IPS-18a (cell line): ENCODE data around the gene GRID1.

Experiments used
- H3K27ac ChIP-seq: one replicate; pipeline ENCODE4 v1.5.1; 2013; ENCODE audit warnings: low read length
- H3K27me3 ChIP-seq: one replicate; pipeline ENCODE4 v1.6.1; 2013; ENCODE audit warnings: mild to moderate bottlenecking, low read length; ENCODE audit not compliant: control insufficient read depth, insufficient read depth
- H3K36me3 ChIP-seq: one replicate; pipeline ENCODE4 v1.6.1; 2013; ENCODE audit warnings: low read depth, low read length; ENCODE audit not compliant: control insufficient read depth
- H3K4me1 ChIP-seq: one replicate; pipeline ENCODE4 v1.6.1; 2013; ENCODE audit warnings: low read depth, low read length; ENCODE audit not compliant: control insufficient read depth
- H3K4me3 ChIP-seq: one replicate; pipeline ENCODE4 v1.5.1; 2013; ENCODE audit warnings: low read length
- H3K9ac ChIP-seq: one replicate; pipeline ENCODE4 v1.6.1; 2013; ENCODE audit warnings: mild to moderate bottlenecking, low read length, moderate library complexity
- H3K9me3 ChIP-seq: one replicate; pipeline ENCODE4 v1.6.1; 2013; ENCODE audit warnings: low read depth, low read length; ENCODE audit not compliant: control insufficient read depth

GRID1 gene

DNA sequence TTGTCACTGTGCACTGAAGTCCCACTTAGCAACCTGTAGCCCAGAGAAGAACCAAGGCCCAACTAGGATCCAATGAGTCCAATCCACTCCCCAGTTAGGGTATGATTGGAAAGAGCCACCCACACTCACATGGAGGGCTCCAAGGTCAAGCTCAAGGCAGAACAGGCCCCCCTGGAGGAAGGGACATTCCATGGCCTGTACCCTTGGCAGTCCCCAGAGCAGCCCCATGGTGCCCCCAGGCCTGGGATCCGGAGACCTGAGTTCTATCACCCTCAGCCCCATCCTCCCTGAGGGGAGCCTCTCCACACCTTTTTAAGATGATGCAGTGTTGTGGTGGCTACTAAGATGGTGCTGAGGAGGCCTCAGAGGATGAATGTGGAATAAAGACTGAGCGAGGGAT, 231.4 kb downstream of the GRID1 start:
- Histone ChIP-seq H3K9me3 (no peaks in the 10 kb centered on the region), H3K4me1 (no peaks in the 10 kb centered on the region), H3K27me3 (no peaks in the 10 kb centered on the region), H3K36me3 (no peaks in the 10 kb centered on the region), H3K9ac (no peak overlapping the region), H3K4me3 (no peak overlapping the region), H3K27ac (no peak overlapping the region)

GRCh38 chr10:86130737-86131475, 235.7 kb downstream of the GRID1 start:
- H3K9me3 ChIP-seq = no peaks in the 10 kb centered on the region
- no peaks in the 10 kb centered on the region for H3K27me3 ChIP-seq
- no peak overlapping the region for H3K4me3 ChIP-seq
- no peaks in the 10 kb centered on the region for H3K4me1 ChIP-seq
- H3K9ac ChIP-seq = no peak overlapping the region
- no peak overlapping the region for H3K27ac ChIP-seq
- H3K36me3 ChIP-seq = no peaks in the 10 kb centered on the region

DNA sequence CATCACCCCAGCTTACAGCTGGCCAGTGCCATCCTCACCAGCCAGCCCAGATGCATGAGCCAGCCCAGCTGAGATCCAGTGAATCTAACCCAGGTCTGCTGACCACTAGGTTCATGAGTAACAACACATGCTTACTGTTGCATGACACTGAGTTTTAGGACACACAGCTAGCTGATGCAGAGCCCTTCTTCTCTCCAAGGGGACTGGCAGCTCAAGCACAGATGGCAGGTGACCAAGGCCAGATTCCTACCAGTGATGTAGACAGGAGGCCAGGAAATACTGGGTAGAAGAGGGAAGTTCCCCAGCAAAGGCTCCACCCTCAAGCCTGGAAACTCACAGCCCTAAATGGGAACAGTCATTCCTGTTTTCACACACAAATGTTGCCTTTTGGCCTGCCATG, 236.6 kb downstream of the GRID1 start:
- no peaks in the 10 kb centered on the region for H3K9me3 ChIP-seq
- H3K9ac ChIP-seq = no peak overlapping the region
- H3K27ac ChIP-seq = no peak overlapping the region
- no peaks in the 10 kb centered on the region for H3K36me3 ChIP-seq
- no peaks in the 10 kb centered on the region for H3K4me1 ChIP-seq
- no peaks in the 10 kb centered on the region for H3K27me3 ChIP-seq
- H3K4me3 ChIP-seq = no peak overlapping the region

DNA sequence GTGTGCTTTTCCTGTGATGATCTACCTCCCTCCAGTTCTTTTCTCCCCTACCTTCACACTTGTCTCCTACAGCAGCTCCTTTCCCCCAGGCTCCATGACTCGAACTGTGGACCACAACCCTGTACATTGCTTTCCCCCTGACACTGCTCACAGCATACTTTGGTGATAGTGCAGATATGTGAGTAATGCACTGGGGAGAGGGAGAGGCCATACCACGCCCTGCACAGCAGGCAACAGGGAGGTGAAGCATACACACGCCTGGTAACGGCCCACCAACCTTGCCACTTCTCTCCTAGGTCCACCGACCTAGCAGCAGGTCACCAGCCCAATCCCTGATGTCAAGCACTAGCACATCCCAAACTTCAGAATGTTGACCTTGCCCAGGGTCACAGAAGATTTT, 238.2 kb downstream of the GRID1 start:
- H3K4me3 ChIP-seq = no peak overlapping the region
- no peaks in the 10 kb centered on the region for H3K9me3 ChIP-seq
- H3K4me1 ChIP-seq = no peaks in the 10 kb centered on the region
- no peak overlapping the region for H3K27ac ChIP-seq
- H3K9ac ChIP-seq = no peak overlapping the region
- H3K27me3 ChIP-seq = no peaks in the 10 kb centered on the region
- H3K36me3 ChIP-seq = no peaks in the 10 kb centered on the region

DNA sequence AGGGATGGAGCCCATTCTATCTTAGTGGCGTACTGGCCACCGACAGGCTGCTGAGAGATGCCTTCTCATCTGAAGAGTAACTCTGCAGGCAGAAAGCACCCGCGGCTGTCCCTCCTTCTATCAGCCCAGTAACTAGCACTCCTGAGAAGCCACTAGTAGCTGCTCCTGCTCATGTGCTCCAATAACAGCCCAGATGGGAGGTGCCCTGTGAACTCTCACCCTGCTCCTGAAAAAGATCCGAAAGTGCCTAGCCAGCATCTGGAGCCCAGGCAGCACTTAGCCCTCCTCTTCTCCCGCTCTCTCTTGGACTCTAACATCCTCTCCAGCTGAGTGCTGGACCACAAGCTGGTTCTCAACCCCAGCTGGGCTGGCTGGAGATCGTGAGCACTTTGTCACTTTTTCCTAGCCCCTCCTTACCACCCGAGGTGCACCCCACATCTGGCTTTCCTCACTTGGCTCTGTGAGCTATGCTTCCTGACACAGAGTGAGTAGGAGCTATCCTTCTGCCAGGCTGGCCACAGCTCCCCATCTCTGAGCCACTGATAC, 239.2 kb downstream of the GRID1 start:
- H3K9me3 ChIP-seq = no peaks in the 10 kb centered on the region
- no peak overlapping the region for H3K27ac ChIP-seq
- no peaks in the 10 kb centered on the region for H3K4me1 ChIP-seq
- no peaks in the 10 kb centered on the region for H3K36me3 ChIP-seq
- no peak overlapping the region for H3K9ac ChIP-seq
- no peak overlapping the region for H3K4me3 ChIP-seq
- H3K27me3 ChIP-seq = no peaks in the 10 kb centered on the region

DNA sequence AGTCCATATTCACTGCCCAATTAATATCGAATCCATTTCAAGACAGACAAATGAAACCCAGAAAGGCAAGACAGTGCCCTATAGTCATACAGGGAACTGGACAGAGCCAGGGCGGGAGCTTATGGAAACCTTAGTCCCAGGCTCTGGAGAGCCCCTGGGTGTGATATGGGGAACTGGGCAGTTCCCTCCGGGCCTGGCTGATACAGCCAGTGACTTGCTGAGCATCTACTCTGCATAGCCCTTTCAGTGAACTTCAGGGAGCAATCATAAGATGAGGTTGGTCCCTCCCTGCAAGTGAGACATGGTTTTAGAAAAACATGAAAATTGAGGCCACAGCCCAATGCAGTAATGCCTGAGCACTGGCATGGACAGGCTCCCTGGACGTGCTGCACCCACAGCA, 241.9 kb downstream of the GRID1 start:
- Histone ChIP-seq H3K27me3 (no peaks in the 10 kb centered on the region), H3K4me3 (no peak overlapping the region), H3K9ac (no peak overlapping the region), H3K4me1 (no peaks in the 10 kb centered on the region), H3K27ac (no peak overlapping the region), H3K9me3 (no peaks in the 10 kb centered on the region), H3K36me3 (no peaks in the 10 kb centered on the region)

DNA sequence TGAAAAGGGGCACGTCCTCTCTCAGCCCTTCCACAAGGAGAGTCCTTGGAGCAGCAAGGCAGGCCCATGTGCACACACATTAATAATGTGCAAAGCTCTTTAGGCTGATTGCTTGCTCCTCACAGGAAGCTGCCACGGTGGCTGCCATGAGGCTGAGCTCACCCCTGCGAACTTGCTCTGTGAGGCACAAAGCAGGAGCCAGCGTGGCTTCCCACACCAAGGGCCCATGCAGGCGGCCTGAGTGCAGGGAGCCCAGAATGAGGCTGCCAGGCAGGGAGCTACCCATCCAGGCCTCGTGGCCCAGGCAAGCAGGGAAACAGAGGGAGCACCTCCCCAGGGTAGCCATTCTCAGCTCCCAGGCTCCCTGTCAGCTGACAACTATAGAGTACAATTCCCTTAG, 242.9 kb downstream of the GRID1 start:
- no peak overlapping the region for H3K4me3 ChIP-seq
- H3K36me3 ChIP-seq = no peaks in the 10 kb centered on the region
- H3K27ac ChIP-seq = no peak overlapping the region
- no peak overlapping the region for H3K9ac ChIP-seq
- no peaks in the 10 kb centered on the region for H3K4me1 ChIP-seq
- H3K27me3 ChIP-seq = no peaks in the 10 kb centered on the region
- no peaks in the 10 kb centered on the region for H3K9me3 ChIP-seq

DNA sequence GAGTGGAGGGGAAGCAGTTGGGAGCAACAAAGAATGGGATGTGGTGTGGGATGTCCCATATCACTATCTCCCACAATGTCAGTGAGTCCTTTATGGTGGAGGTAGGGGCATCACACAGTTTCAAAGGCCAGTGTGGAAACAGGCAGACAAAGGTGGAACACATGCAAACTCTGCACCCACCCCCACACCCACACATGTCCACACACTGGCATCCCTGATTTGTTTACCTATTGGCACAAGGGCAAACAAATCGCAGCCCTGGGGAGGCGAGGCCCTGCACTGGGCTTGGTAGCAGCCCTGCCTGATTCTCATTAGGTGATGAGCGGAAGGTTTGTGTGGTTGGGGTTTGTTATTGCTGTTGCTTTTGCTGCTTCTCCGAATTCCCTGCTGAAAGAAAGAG, 243.3 kb downstream of the GRID1 start:
- H3K9me3 ChIP-seq = no peaks in the 10 kb centered on the region
- no peak overlapping the region for H3K4me3 ChIP-seq
- no peak overlapping the region for H3K27ac ChIP-seq
- no peak overlapping the region for H3K9ac ChIP-seq
- H3K4me1 ChIP-seq = no peaks in the 10 kb centered on the region
- no peaks in the 10 kb centered on the region for H3K36me3 ChIP-seq
- H3K27me3 ChIP-seq = no peaks in the 10 kb centered on the region

DNA sequence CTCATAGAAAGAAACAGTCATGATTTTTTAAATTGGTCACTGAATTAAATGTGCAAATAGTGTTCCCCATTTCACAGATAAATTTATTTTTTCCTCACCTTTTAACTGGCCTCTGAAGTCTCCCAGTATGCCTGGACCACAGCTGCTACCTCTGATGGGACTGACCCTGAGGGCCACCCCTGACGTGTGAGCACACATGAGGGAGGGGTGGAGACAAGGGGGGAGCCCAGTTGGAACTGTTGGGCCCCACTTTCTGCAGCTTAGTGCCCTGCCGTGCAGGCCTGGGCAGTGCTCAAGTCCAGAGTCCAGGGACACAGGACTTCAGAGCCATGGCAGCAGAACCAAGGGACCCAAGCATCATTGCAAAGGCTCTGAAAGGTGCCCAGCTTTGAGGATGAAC, 243.9 kb downstream of the GRID1 start:
- Histone ChIP-seq H3K4me1 (no peaks in the 10 kb centered on the region), H3K9me3 (no peaks in the 10 kb centered on the region), H3K27me3 (no peaks in the 10 kb centered on the region), H3K36me3 (no peaks in the 10 kb centered on the region), H3K4me3 (no peak overlapping the region), H3K9ac (no peak overlapping the region), H3K27ac (no peak overlapping the region)

- Histone ChIP-seq H3K27me3 (no peaks in the 10 kb centered on the region), H3K9me3 (no peaks in the 10 kb centered on the region), H3K27ac (no peak overlapping the region), H3K36me3 (no peaks in the 10 kb centered on the region), H3K4me1 (no peaks in the 10 kb centered on the region), H3K9ac (no peak overlapping the region), H3K4me3 (no peak overlapping the region)
These were observed 245.4 kb downstream of the GRID1 start for GRCh38 chr10:86121200-86121599.

GRCh38 chr10:86117051-86117450, 249.5 kb downstream of the GRID1 start:
- Histone ChIP-seq H3K36me3 (no peaks in the 10 kb centered on the region), H3K9ac (no peak overlapping the region), H3K9me3 (no peaks in the 10 kb centered on the region), H3K27ac (no peak overlapping the region), H3K27me3 (no peaks in the 10 kb centered on the region), H3K4me3 (no peak overlapping the region), H3K4me1 (no peaks in the 10 kb centered on the region)

GRCh38 chr10:86113983-86114382, 252.6 kb downstream of the GRID1 start:
- Histone ChIP-seq H3K9me3 (no peaks in the 10 kb centered on the region), H3K4me3 (no peak overlapping the region), H3K4me1 (no peaks in the 10 kb centered on the region), H3K27ac (no peak overlapping the region), H3K36me3 (no peaks in the 10 kb centered on the region), H3K27me3 (no peaks in the 10 kb centered on the region), H3K9ac (no peak overlapping the region)
